Caki2 (cell line): ENCODE results near the gene FAHD1. TPM values are rescaled to one million over a fixed set of nuclear protein-coding genes. Genes with fewer than 3 reads are reported as not detected.
"Not testable (repeated sequence)": the region's sequence is repeated elsewhere in the genome, so short reads cannot be mapped to it uniquely, and the experiment has no call there.

Experiments
- DNase-seq: peaks from one replicate; pipeline ENCODE4 v3.0.0-alpha.2; 2015; ENCODE audit warnings: low read depth
- in situ Hi-C: cut with HindIII; loops from 2 replicates; pipeline ENCODE4 v1.10.0; 2016; ENCODE audit warnings: low sequenced_read_pairs, low pct_unique_long_range_greater_than_20kb, mixed read lengths
- total RNA-seq: library from RNA; depleted of rRNA; stranded (reverse); fragments of >200 nt; shearing (Covaris generic); gene quantifications from 2 replicates; pipeline ENCODE4 v1.2.3, GENCODE V29; 2014; ENCODE audit warnings: low replicate concordance

Gene FAHD1
- total RNA-seq, 1 experiment from 2014 or later: 120 TPM

DNA sequence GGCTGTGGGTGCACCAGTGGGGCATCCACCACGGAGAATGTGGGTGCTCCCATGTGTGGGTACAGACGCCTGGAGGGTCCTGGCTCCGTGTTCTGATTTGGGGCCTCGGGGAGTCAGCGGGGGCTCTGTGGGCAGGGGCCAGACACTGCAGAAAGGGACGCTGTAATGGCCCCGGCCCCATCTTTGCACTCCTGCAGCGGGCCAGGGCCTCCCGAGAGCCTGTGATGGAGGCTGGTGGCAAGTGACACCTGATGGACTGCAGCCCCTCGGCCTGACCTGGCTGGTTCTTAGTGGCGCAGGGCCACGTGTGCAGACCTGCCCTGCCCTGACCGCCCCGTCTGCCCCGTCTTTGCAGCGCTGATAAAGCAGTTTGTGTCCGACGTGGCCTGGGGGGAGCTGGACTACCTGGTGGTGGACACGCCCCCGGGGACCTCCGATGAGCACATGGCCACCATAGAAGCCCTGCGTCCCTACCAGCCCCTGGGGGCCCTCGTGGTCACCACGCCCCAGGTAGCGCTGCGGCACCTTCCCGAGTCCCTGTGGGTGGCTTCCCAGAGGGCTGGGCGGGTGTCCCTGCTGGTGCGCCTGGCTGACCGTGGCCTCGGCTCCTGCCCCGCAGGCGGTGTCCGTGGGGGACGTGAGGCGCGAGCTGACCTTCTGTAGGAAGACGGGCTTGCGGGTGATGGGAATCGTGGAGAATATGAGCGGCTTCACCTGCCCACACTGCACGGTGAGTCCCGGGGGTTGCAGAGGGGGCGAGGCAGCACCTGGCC lies 39.5 kb upstream of the FAHD1 start:
- no peak for DNase-seq

DNA sequence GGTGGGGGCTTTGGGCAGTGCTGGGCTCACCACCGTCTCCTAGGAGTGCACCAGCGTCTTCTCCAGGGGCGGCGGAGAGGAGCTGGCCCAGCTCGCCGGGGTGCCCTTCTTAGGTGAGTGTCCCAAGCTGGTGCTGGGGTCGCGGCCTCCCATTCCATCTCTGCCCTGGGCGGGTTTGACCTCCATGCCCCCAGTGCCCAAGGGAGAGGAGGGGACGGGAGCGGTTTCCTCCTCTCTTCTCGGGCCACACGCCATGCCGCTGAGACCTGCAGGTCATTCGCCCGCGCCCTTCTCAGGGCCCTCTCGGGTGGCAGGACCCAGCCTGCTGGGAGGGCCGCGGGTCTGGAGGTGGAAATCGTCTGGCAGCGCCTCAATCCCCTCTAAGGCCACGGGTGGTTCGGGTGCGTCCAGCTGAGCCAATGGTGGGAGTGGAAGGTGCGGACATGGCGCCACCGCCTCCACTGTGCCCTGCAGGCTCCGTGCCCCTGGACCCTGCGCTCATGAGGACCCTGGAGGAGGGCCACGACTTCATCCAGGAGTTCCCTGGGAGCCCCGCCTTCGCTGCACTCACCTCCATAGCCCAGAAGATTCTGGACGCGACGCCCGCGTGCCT lies 38.8 kb upstream of the FAHD1 start:
- DNase-seq: no peak
- in situ Hi-C loops: no loop called here

More for the DNA sequence above, 39.5 kb upstream of the FAHD1 start:
- in situ Hi-C loops: no loop called here

DNA sequence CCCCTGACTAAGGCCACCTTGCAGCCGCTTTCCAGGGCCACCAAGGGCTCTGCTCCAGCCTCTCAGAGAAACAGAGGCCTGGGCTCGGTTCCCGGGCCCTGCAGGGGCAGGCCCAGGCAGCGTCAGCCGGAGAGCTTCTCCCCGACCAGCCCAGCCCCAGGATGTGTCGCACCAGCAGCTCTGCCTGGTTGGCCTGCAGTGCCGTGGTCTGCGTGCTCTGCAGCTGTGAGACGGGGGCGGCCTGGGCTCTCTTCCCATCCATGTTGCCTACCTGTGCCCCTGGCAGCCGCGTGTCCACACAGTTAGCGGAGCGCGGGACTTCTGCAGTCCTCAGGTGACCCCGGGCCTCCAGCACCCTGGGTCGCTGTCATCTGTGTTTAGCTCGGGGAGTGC lies 38.3 kb upstream of the FAHD1 start:
- in situ Hi-C loops: no loop called here

DNA sequence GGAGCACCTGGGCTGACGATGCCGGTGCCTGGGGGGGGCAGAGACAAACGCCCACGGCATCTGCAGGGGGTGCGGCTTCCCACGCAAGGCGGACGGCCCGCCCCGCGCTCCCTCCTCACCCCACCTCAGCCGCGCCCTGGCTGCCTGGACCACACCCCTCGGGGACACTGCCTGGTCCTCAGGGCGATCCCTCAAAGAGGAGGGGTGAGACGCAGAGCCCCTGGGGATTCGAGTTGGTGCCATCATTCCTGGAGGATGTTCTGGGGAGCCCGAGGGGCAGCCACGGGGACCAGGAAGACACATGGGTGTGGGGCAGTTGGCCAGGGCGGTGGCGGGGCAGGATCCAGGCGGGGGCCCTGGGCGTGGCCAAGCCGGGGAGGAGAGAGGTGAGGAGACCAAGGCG lies 37.4 kb upstream of the FAHD1 start:
- in situ Hi-C loops: no loop called here
- DNase-seq: no peak

More for the DNA sequence above, 38.3 kb upstream of the FAHD1 start:
- DNase-seq: no peak

DNA sequence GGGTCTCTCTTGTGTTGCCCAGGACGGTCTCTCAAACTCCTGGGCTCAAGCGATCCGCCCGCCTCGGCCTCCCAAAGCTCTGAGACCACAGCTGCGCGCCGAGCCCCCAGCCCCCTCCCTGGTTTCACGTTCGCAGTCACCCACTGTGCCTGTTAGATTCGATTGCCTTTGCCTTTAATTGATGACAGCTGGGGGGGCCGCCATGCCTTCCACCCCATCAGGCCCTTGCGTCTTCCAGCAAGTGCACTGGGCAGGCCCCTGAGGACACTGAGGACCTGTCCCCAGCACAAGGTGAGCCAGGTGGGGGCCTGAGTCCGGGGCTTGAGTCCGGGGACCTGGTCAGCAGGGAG lies 36.8 kb upstream of the FAHD1 start:
- in situ Hi-C loops: no loop called here
- no peak for DNase-seq

DNA sequence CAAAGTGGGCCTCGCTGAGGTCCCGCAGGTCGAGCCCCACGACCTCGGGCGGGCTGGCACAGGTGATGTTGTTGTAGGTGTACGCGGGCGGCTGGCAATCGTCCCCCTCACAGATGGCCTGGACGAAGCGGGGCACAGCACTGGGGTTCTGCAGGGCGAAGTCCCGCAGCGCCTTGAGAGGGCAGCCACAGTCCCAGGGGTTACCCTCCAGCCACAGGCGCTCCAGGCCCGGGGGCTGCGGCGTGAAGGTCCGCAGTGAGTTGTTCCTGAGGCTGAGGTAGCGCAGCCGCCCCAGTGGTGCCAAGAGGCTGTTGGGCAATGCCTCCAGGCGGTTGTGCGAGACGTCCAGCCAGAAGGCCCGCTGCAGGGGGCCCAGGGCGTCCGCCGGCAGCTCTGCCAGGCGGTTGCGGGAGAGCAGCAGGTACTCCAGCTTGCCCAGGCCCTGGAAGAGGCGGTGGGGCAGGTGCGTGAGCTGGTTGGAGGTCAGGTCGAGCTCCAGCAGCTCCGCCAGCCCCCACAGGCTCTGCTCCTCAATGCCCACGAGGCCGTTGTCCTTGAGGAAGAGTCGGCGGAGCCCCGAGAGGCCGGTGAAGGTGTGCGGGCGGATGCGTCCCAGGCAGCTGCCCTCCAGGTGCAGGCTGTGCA lies 36.3 kb upstream of the FAHD1 start:
- in situ Hi-C loops: no loop called here
- DNase-seq: no peak

DNA sequence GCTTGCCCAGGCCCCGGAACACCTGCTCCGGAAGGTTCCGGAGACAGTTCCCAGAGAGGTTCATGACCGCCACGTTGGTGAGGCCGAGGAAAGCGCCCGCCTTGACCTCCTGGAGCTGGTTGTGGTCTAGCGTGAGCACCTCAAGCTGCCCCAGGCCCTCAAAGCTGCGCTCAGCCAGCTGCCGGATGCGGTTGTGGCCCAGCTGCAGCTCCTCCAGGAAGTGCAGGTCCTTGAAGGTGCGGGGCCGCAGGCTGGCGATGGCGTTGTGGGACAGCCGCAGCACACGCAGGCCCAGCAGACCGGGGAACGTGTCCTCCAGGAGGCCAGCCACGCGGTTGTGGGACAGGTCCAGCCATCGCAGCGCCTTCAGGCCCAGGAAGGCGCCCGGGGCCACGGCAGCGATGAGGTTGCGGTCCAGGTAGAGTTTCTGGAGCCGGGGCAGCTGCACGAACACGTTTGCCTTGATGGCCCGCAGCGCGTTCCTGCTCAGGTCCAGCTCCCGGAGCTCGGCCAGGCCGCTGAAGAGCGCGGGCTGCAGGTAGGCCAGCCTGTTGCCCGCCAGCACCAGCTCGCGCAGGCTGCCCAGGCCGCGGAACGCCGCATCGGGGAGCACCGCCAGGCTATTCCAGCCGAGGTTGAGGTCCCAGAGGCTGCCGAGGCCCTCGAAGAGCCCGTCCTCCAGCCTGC lies 35.6 kb upstream of the FAHD1 start:
- DNase-seq: no peak
- in situ Hi-C loops: no loop called here

DNA sequence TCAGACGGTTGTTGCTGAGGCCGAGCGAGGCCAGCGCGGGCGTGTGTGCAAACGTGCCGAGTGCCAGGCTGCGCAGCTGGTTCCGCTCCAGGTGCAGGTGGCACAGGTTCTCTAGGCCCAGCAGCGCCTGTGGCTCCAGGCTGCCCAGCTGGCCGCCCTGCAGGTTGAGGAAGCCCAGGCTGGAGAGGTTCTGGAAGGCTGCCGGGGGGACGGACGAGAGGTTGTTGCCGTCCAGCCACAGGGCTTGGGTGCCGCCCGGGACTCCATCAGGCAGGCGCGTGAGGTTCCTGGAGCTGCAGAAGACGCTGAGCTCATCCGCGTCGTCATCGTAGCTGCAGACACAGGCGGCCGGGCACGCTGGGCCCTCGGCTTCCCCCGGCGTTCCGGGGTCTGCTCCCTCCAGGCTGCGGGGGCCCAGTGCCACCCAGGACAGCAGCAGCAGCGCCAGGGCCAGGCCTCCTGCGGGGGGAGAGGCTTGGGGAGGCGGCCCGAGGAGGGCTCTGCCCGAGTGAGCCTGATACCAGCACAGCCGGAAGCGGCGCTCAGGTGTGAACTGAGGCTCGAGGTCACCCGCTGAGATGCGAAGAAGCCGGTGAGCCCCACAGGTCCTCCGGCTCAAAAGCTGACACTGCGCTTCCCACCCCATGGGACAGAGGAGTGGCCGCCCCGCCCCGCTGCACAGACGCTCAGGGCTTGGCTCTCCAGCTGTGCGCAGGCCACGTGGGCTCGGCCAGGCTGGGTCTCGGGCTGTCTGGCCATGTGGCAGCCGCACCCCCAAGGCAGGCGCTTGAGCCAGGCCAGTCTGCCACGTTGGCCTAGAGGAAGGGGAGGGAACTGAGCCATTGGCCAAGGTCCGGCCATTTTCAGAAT lies 34.8 kb upstream of the FAHD1 start:
- in situ Hi-C loops: no loop called here
- no peak for DNase-seq

DNA sequence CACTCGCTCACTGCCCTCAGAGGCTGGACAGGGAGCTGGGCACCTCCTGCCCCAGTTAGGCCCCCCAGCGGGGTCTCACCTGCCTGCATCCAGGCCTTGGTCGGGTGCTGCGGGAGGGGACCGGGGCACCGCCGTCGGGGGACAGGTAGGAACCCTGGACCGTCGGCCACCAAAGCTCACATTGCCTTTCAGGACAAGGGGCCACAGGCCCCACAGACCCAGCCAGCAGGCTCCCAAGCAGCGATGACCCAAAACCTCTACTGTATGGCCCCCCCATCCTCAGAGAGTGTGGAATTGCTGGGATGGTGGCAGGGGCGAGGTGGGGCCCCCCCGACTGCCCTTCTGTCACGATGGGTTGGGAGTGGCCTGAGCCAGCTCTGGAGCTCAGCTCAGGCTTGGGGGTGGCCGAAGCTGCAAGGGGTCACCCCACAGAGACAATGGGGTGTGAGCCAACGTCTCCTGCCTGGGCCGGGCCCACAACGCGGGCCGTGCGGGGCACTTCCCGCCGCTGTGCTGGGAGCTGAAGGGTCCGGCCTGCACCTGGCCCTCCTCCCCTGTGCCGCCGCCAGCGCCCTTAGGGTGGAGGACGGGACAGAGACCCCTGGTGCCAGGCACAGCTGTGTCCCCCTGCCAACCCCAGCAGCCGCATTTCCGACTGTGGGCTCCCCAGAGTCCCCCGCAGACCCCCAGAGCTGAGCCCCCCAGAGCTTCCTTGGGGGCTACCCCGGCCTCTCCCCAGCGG lies 34.0 kb upstream of the FAHD1 start:
- no peak for DNase-seq
- in situ Hi-C loops: no loop called here

DNA sequence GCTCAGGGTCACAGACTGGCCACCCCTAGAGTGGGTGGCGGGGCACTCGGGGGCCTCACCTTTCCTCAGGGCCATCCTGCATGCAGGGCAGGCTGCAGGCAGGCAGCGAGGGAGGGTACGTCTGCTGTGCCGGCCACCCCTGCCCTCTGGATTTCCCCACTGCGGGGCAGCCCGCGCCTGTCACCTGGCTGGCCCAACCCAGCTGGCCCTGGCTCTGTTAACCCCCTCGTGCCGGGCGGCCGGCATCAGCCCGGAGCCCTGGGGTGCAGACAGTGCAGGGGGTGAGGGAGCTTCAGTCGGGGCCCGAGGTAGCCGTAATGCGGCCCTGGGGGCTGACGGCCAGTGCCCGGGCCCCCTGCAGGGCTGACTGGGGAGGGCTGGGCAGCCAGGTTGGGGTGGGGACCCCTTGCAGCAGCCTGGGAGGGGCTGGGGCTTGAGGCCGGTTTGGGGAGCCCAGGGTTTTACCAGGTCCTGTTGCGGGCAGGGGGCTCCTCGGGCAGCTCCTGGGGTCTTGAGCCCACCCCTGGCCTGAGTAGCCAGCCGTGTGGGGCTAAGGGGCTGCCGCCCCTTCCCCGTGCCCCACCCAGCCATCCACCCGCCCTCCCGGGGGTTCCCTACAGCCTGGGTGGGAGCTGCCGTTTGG lies 33.3 kb upstream of the FAHD1 start, which contains the start of gene IGFALS:
Gene IGFALS, minus strand, starts transcription at position 128 of the 643 bp plus-strand sequence. Its CDS starts 53 bp downstream, at position 75.
- no peak for DNase-seq
- in situ Hi-C loops: no loop called here

DNA sequence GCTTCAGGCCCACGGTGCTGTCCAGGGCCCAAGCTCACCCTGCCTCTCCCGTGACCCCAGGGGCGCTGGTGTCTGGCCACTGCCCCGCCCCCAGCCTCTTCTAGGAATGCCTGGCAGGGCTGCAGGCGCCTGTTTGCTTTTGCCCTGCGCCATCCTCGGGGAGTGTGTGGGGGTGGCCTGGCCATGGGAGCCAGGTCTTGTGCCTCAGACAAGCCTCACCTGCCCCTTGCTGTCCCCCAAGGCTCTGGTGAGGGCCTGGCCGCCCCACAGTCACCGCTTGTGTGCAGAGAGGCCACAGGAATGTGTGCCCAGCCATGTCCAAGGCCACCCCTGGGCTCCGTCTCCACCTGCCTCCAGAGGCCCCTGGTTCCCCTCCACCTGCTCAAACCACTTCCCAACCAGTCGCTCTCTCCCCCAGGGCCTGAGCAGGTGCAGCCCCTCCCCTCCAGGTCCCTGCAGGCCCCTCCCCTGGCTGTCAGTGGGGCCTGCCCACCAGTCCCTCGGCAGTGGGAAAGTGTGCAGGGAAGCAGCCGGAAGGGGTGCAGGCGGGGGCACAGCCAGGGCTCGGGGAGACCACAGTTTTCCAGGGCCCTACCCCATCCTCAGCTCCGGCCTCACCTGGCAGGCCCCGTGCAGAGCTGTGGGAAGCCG lies 32.7 kb upstream of the FAHD1 start:
- no peak for DNase-seq
- in situ Hi-C loops: no loop called here

DNA sequence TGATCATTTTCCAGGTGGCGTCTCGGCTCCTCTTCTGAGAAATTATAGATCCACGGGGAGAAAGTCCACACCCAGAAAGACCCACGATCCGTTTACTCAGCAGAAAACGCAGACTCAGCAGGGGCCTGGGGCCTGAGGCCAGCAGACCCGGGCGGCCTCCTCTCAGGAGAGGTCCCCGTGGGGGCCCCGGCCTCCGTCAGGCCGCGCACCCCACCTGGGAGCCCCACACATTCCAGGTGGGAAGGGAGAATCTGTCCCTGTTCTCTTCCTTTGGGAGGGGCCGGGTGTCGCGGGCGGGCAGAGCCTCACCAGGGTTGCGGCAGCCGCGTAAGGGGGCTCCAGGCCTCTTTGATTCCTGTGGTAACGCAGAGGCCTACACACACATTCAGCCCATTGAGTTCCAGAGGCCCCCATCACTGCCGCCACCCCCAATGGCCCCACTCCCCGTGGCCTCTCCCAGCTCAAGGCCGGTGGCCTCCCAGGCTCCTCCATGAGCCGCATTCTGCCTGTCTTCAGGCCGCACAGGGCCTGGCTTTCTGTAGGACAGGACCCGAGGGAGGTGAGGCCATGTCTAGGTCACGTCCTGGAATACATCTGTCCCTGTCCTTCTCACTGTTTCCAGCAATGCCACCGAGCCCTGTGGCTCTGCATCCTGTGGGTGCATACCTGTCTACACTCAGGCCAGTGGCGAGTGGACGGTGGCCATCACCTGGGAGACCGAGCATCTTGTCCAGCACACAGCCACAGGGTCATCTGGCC lies 31.9 kb upstream of the FAHD1 start:
- no peak for DNase-seq
- in situ Hi-C loops: no loop called here

DNA sequence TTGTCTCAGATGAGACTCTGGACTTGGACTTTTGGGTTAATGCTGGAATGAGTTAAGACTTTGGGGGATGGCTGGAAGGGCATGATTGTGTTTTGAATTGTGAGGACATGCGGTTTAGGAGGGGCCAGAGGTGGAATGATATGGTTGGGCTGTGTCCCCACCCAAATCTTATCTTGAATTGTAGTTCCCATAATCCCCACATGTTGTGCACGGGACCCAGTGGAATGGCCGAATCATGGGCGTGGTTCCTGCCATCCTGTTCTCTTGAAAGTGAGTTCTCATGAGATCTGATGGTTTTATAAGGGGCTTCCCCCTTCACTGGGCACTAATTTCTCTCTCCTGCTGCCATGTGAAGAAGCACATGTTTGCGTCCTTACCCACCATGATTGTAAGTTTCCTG lies 27.7 kb upstream of the FAHD1 start:
- in situ Hi-C loops, DNase-seq: not testable (repeated sequence)

DNA sequence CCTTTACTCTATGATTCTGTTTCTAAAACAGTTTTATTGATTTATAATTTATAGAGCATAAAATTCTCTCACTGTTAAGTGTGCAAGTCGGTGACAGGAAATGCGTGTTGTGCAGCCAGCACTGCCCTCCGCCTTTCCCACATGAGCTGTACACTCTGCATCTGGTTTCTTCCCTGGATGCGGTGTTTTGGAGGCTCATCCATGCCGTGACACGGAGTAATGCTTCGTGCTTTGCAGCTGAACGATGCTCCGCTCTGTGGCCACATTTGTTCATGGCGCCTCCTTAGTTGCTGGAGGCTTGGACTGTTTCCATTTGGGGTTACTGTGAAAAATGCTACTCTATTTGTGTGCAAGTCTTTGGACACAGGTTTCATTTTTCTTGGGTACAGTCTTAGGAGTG lies 26.3 kb upstream of the FAHD1 start:
- in situ Hi-C loops: no loop called here
- DNase-seq: no peak

DNA sequence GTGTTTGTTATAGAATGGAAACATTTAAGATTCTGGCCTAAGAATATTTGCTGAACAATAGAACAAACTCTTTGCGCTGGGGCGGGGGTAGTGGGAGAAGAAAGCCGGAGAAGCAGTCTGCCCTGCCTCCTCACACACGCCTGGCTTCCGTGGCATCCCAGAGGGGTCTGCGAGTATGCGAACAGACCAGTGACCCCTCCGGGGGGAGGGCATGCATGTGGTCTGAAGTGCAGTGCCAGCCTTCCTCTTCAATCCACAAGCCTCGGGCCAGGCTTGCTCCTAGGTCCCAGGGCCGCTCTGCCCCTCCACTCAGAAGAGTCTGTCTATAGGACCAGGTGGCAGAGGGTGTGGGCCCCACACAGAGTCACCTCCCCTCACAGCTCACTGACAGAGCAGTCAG lies 19.4 kb upstream of the FAHD1 start:
- no peak for DNase-seq
- in situ Hi-C loops: no loop called here

DNA sequence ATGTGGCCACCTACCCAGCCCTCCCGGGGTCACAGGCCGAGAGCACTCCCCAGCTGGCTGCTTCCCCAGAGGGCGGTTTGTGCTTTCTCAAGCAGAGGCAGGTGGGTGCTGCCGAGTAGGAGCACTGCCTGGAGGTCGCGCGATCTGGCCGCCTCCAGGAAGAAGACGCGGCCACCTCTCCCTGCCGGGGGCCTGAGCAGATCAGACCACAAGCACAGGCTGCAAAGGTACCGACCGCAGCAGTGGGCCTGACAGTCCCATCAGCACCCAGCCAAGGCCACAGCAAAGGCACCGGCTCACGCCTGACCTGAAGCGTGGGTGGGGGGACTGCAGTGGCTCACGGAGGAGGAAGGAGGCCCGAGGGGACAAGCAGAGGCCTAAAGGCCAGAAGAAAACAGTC lies 18.3 kb upstream of the FAHD1 start:
- in situ Hi-C loops: no loop called here
- DNase-seq: no peak
